HepG2 (cell line): ENCODE data around the gene SLC6A6. TPM values are rescaled to one million over a fixed set of nuclear protein-coding genes. Genes with fewer than 3 reads are reported as not detected.

Experiments
- ATAC-seq: fragments of 200-7000 bp; cut with Tn5 transposase; 3 replicates; pipeline ENCODE4 v1.9.1; 2020; ENCODE audit warnings: mild to moderate bottlenecking, moderate library complexity
- BruUV-seq: library from RNA; stranded (reverse); fragments of 400-500 nt; replicated peaks from 2 replicates; lab custom pipeline; 2021; lab: Mats Ljungman, UMichigan
- CTCF ChIA-PET: fragments of 300-600 bp; formaldehyde crosslinking; extraction: SDS; loops from one replicate; lab custom pipeline; 2021; ENCODE audit warnings: low total read pairs, inconsistent platforms, low intra/inter-chr PET ratio; lab: Yijun Ruan, JAX
- POLR2A ChIA-PET: fragments of 350-600 bp; sonication (Branson Sonifier 250); formaldehyde crosslinking; loops from one replicate; lab custom pipeline; 2020; ENCODE audit warnings: antibody characterized with exemption, inconsistent platforms; lab: Yijun Ruan, JAX
- DNase-seq: peaks from one replicate; pipeline ENCODE4 v3.0.0-alpha.2; 2015; ENCODE audit warnings: low spot score
- FAIRE-seq: peaks from 3 replicates; lab custom pipeline; 2011; peaks lifted over from hg19 to GRCh38; lab: Jason Lieb, UNC
- H2AFZ ChIP-seq: one replicate; pipeline ENCODE4 v1.6.1; 2011; ENCODE audit warnings: low read length, inconsistent platforms
- H3K27ac ChIP-seq: fragments of 300-600 bp; 3 replicates; pipeline ENCODE4 v1.8.0; 2011; ENCODE audit warnings: mixed run types, mild to moderate bottlenecking, mixed read lengths, low read length, inconsistent platforms; ENCODE audit not compliant: insufficient read depth; ENCODE audit errors: extremely low read length
- H3K27me3 ChIP-seq, 2 experiments: fragments of 200-600 bp in 1 of 2; 2 replicates in 1 of 2; 3 replicates in 1 of 2; pipeline versions ENCODE4 v1.6.0 to v1.8.0; 2011; ENCODE audit warnings: low read length in 2 of 2, mild to moderate bottlenecking in 2 of 2, moderate library complexity in 2 of 2, inconsistent platforms in 1 of 2; ENCODE audit not compliant: insufficient read depth in 2 of 2, control insufficient read depth in 1 of 2
- H3K36me3 ChIP-seq, 2 experiments: fragments of 200-600 bp in 1 of 2; replicated peaks in 1 of 2; 2 replicates in 1 of 2; 3 replicates in 1 of 2; pipeline versions ENCODE4 v1.5.1 to v1.8.0; 2011; ENCODE audit warnings: low read length in 2 of 2, inconsistent platforms in 1 of 2; ENCODE audit not compliant: insufficient read depth in 2 of 2, control insufficient read depth in 1 of 2
- H3K4me1 ChIP-seq: 2 replicates; pipeline ENCODE4 v1.5.1; 2012; ENCODE audit warnings: low read length, inconsistent platforms; ENCODE audit not compliant: insufficient read depth
- H3K4me2 ChIP-seq: 2 replicates; pipeline ENCODE4 v1.6.0; 2011; ENCODE audit warnings: low read depth, low read length, inconsistent platforms
- H3K4me3 ChIP-seq, 3 experiments: fragments of 200-600 bp in 1 of 3; sonication (generic), shearing (Covaris generic) in 1 of 3; replicated peaks in 1 of 3; 2 replicates each; pipeline ENCODE4 v1.5.1; 2011 to 2016; ENCODE audit warnings: low read length in 3 of 3, inconsistent platforms in 2 of 3, low read depth in 2 of 3, mild to moderate bottlenecking in 2 of 3, control low read depth in 1 of 3, mixed read lengths in 1 of 3; ENCODE audit not compliant: insufficient read depth in 1 of 3
- H3K79me2 ChIP-seq: one replicate; pipeline ENCODE4 v1.6.1; 2011; ENCODE audit warnings: low read length, inconsistent platforms; ENCODE audit not compliant: insufficient read depth
- H3K9ac ChIP-seq: 2 replicates; pipeline ENCODE4 v1.6.0; 2011; ENCODE audit warnings: mild to moderate bottlenecking, low read depth, low read length, inconsistent platforms; ENCODE audit not compliant: insufficient read depth
- H3K9me3 ChIP-seq: 2 replicates; pipeline ENCODE4 v1.5.1; 2012; ENCODE audit warnings: mild to moderate bottlenecking, low read length
- H4K20me1 ChIP-seq: 2 replicates; pipeline ENCODE4 v1.6.0; 2011; ENCODE audit warnings: inconsistent platforms, mild to moderate bottlenecking, low read length, moderate library complexity; ENCODE audit not compliant: insufficient read depth
- ADNP ChIP-seq: sonication (generic); formaldehyde crosslinking; IDR thresholded peaks from 2 replicates; pipeline ENCODE4 v1.4.0; 2020; ENCODE audit warnings: missing genetic modification reagents
- DMAP1 ChIP-seq: IDR thresholded peaks from 2 replicates; pipeline ENCODE4 v1.6.1; 2016
- FOXO1 ChIP-seq: sonication (generic); formaldehyde crosslinking; IDR thresholded peaks from 2 replicates; pipeline ENCODE4 v1.4.0; 2020; ENCODE audit warnings: missing genetic modification reagents
- KDM6A ChIP-seq: IDR thresholded peaks from 2 replicates; pipeline ENCODE4 v1.6.1; 2016; ENCODE audit warnings: low read depth
- MBD4 ChIP-seq: IDR thresholded peaks from 2 replicates; pipeline ENCODE4 v1.6.1; 2012; ENCODE audit warnings: low read length, inconsistent platforms, borderline replicate concordance
- RCOR2 ChIP-seq: IDR thresholded peaks from 2 replicates; pipeline ENCODE4 v1.6.1; 2016; ENCODE audit warnings: missing biosample characterization, missing genetic modification reagents
- REL ChIP-seq: sonication (generic); formaldehyde crosslinking; conservative IDR thresholded peaks from 2 replicates; pipeline ENCODE4 v1.8.0; 2022; ENCODE audit warnings: mild to moderate bottlenecking, missing genetic modification reagents, moderate library complexity
- SUZ12 ChIP-seq: fragments of 150-350 bp; IDR thresholded peaks from 2 replicates; pipeline ENCODE4 v1.6.1; 2014; ENCODE audit warnings: low read depth, low read length
- TIGD3 ChIP-seq: sonication (generic); formaldehyde crosslinking; IDR thresholded peaks from 2 replicates; pipeline ENCODE4 v1.5.1; 2020; ENCODE audit warnings: mild to moderate bottlenecking, missing genetic modification reagents, borderline replicate concordance
- ZC3H4 ChIP-seq: sonication (generic); formaldehyde crosslinking; IDR thresholded peaks from 2 replicates; pipeline ENCODE4 v1.4.0; 2020; ENCODE audit warnings: missing genetic modification reagents, borderline replicate concordance
- ZFP37 ChIP-seq: sonication (generic); formaldehyde crosslinking; IDR thresholded peaks from 2 replicates; pipeline ENCODE4 v1.4.0; 2020; ENCODE audit warnings: missing genetic modification reagents, borderline replicate concordance
- ZFP41 ChIP-seq: sonication (generic); formaldehyde crosslinking; IDR thresholded peaks from 2 replicates; pipeline ENCODE4 v1.4.0; 2020; ENCODE audit warnings: mild to moderate bottlenecking, missing genetic modification reagents, borderline replicate concordance
- ZNF547 ChIP-seq: sonication (generic); formaldehyde crosslinking; IDR thresholded peaks from 2 replicates; pipeline ENCODE4 v1.5.1; 2020; ENCODE audit warnings: mild to moderate bottlenecking, missing genetic modification reagents
- ZNF674 ChIP-seq: sonication (generic); formaldehyde crosslinking; IDR thresholded peaks from 2 replicates; pipeline ENCODE4 v1.5.0; 2020; ENCODE audit warnings: low read depth, mild to moderate bottlenecking, missing genetic modification reagents
- ZNF850 ChIP-seq: sonication (generic); formaldehyde crosslinking; conservative IDR thresholded peaks from 2 replicates; pipeline ENCODE4 v1.9.0; 2021; ENCODE audit warnings: mild to moderate bottlenecking, missing genetic modification reagents
- WGBS: methylation state at CpG from one replicate; pipeline ENCODE4 v1.1.6; 2017; ENCODE audit warnings: low lambda C conversion rate; 5-methylcytosine and 5-hydroxymethylcytosine counted together
- in situ Hi-C: cut with HindIII; loops from 2 replicates; pipeline ENCODE4 v1.10.0; 2017; ENCODE audit warnings: low pct_unique_long_range_greater_than_20kb; ENCODE audit not compliant: extremely low pct_ligation_motif_present
- intact Hi-C: fragments of 100-400 bp; cut with micrococcal nuclease; formaldehyde crosslinking; loops from one replicate; pipeline ENCODE4 v1.10.0; 2022; ENCODE audit not compliant: unreplicated experiment
- polyA plus RNA-seq, 8 experiments: library from polyadenylated mRNA; depleted of rRNA in 3 of 8; stranded (reverse) in 7 of 8; unstranded in 1 of 8; fragments of >200 nt; fragmentation: Illumina TruSeq in 4 of 8; extraction: Trizol in 4 of 8; gene quantifications; 2 replicates each; pipeline versions ENCODE4 v1.2.1 to v1.2.3, GENCODE V29; 2011 to 2016; ENCODE audit warnings: low read depth in 4 of 8, missing spikeins in 1 of 8, mixed read lengths in 1 of 8; ENCODE audit not compliant: insufficient read depth in 1 of 8
- total RNA-seq, 5 experiments: library from RNA; depleted of rRNA; stranded (reverse); fragments of >200 nt; fragmentation: Illumina TruSeq; extraction: Trizol; gene quantifications; 2 replicates each; pipeline ENCODE4 v1.2.3, GENCODE V29; 2016; ENCODE audit warnings: low read depth in 1 of 5

The SLC6A6 gene
- total and polyA plus RNA-seq, 2 of the 13 experiments (the other 11 are each of a cell fraction or from before 2014, with no cell fraction given), result 14.1 to 20.7 TPM

DNA sequence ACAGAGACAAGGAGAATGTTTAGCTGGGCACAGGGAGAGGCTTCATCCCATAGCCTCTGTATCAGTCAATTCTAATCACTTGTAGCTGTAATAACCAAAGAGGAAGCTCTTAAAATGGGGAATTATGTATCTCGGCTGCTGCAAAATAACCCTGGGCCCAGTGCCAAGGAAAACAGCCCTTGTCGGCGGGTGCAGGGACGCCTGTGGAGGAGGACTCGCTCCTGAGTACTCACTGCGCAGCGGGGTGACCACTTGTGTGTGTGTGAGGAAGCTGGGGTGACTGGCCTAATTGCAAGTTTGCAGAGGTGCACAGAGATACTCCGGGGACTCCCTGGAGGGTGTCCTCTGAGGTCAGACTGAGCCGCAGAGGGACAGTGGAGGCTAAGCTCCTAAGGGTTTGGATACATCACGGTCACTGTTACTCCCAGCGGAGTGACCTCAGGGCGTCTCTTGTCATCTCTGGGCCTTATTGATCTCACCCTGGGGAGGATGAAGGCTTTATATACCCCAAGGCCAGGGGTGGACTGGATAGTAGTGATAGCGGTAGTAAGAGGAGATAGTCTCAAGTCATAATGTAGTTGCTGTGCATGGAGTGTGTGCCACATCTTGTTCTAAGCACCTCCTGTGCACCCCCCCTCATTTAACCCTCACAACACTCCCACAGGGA lies 37.2 kb downstream of the SLC6A6 start:
- CTCF ChIA-PET, result no interaction called here
- Histone ChIP-seq H3K4me3 (no peak overlapping the region), H3K27ac (no peak overlapping the region), H3K4me1 (peaks cover under 1% of the 10 kb centered on the region; the same call in 1 of the 2 replicates), H3K27me3 (no peaks in the 10 kb centered on the region), H2AFZ (no peak overlapping the region), H3K4me2 (no peak overlapping the region), H3K9me3 (no peaks in the 10 kb centered on the region), H4K20me1 (0 out of 2 replicates have a peak, but pooled peaks cover 3% of the 10 kb centered on the region)
- 95% methylated on average over 12 of the region's 13 CpGs for WGBS
- no peak for ATAC-seq
- FAIRE-seq, result no peak
- BruUV-seq, result no TSS peak
- intact Hi-C loops, result no loop called here
- TF ChIP-seq ZNF674 (CRISPR knock-in tag), result no peak
- no peak for TF ChIP-seq KDM6A (CRISPR knock-in tag)
- TF ChIP-seq FOXO1 (CRISPR knock-in tag), result no peak
- no peak for TF ChIP-seq SUZ12
- TF ChIP-seq ADNP (CRISPR knock-in tag), result no peak
- no peak for TF ChIP-seq MBD4
- no peak for TF ChIP-seq REL (CRISPR knock-in tag)
- TF ChIP-seq DMAP1 (CRISPR knock-in tag), result no peak
- no peak for TF ChIP-seq TIGD3 (CRISPR knock-in tag)
- TF ChIP-seq ZNF547 (CRISPR knock-in tag), result no peak
- no peak for TF ChIP-seq RCOR2
- TF ChIP-seq ZFP41, result no peak
- no peak for TF ChIP-seq ZNF850 (CRISPR knock-in tag)
- no peak for TF ChIP-seq ZC3H4
- no peak for TF ChIP-seq ZFP37 (CRISPR knock-in tag)
- TF ChIP-seq, all 625 proteins: peak for 0
- POLR2A ChIA-PET, result no interaction called here
- Histone ChIP-seq H3K36me3 (peaks cover 3 to 10% of the 10 kb centered on the region in 2 experiments; a peak in 3 of 5 replicates), H3K9ac (no peak overlapping the region), H3K79me2 (no peaks in the 10 kb centered on the region)
- in situ Hi-C loops, result no loop called here
- DNase-seq, result no peak
